ENCODE results near the gene BPIFB1.

The BPIFB1 gene

GRCh38 chr20:33328157-33329137 is 45.4 kb downstream of the BPIFB1 start:
- DNase-seq, result no peak

GRCh38 chr20:33332905-33333456 is 50.0 kb downstream of the BPIFB1 start:
- DNase-seq, result no peak

- no peak for DNase-seq
Observed at GRCh38 chr20:33333616-33334015, 50.6 kb downstream of the BPIFB1 start.

- no peak for DNase-seq
Observed at GRCh38 chr20:33334111-33334510, 51.1 kb downstream of the BPIFB1 start.

- DNase-seq, result no peak
Observed at GRCh38 chr20:33336375-33336774, 53.4 kb downstream of the BPIFB1 start.

GRCh38 chr20:33337119-33337518 is 54.1 kb downstream of the BPIFB1 start:
- DNase-seq, result no peak

- no peak for DNase-seq
Observed at GRCh38 chr20:33337531-33338165, 54.6 kb downstream of the BPIFB1 start.

- no peak for DNase-seq
Observed at GRCh38 chr20:33338467-33339258, 55.6 kb downstream of the BPIFB1 start.

GRCh38 chr20:33339515-33340058 is 56.6 kb downstream of the BPIFB1 start:
- DNase-seq, result no peak

- no peak for DNase-seq
Observed at GRCh38 chr20:33343521-33343920, 60.5 kb downstream of the BPIFB1 start.

GRCh38 chr20:33345342-33345741 is 62.3 kb downstream of the BPIFB1 start:
- no peak for DNase-seq

- no peak for DNase-seq
Observed at GRCh38 chr20:33348136-33348937, 65.3 kb downstream of the BPIFB1 start.

- DNase-seq, result no peak
Observed at GRCh38 chr20:33349493-33349892, 66.5 kb downstream of the BPIFB1 start.

GRCh38 chr20:33351696-33352095 is 68.7 kb downstream of the BPIFB1 start:
- no peak for DNase-seq

GRCh38 chr20:33352258-33353012 is 69.4 kb downstream of the BPIFB1 start:
- no peak for DNase-seq

- DNase-seq, result no peak
Observed at GRCh38 chr20:33353013-33353402, 70.0 kb downstream of the BPIFB1 start.
